Endometrial microvascular endothelial cells (primary cell): ENCODE results near the gene C15orf40. TPM values are rescaled to one million over a fixed set of nuclear protein-coding genes. Genes with fewer than 3 reads are reported as not detected.
"Not testable (repeated sequence)": the region's sequence is repeated elsewhere in the genome, so short reads cannot be mapped to it uniquely, and the experiment has no call there.

Source experiments
- in situ Hi-C: cut with HindIII; loops from 2 replicates; pipeline ENCODE4 v1.10.0; 2017; ENCODE audit warnings: low sequenced_read_pairs, low pct_unique_long_range_greater_than_20kb; ENCODE audit errors: inconsistent ontology term
- total RNA-seq: library from RNA; depleted of rRNA; stranded (reverse); fragments of >200 nt; gene quantifications from one replicate; pipeline ENCODE4 v1.2.3, GENCODE V29; 2015; ENCODE audit errors: inconsistent ontology term

C15orf40 gene
- total RNA-seq, 1 donor from 2014 or later: 25.0 TPM

DNA sequence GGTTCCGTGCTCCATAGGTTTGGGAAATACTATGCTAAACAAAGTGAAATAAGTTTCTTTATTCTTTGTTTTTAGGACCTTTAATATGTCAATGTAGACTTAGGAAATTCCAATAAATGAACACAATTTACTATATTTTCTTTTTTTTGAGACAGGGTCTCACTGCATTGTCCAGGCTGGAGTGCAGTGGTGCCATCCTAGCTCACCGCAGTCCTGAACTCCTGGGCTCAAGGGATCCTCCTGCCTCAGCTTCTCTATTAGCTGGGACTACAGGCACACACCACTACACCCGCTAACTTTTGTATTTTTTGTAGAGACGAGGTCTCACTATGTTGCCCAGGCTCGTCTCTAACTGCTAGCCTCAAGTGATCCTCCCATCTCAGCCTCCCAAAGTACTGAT lies 46.5 kb downstream of the C15orf40 start:
- in situ Hi-C loops: no loop called here

DNA sequence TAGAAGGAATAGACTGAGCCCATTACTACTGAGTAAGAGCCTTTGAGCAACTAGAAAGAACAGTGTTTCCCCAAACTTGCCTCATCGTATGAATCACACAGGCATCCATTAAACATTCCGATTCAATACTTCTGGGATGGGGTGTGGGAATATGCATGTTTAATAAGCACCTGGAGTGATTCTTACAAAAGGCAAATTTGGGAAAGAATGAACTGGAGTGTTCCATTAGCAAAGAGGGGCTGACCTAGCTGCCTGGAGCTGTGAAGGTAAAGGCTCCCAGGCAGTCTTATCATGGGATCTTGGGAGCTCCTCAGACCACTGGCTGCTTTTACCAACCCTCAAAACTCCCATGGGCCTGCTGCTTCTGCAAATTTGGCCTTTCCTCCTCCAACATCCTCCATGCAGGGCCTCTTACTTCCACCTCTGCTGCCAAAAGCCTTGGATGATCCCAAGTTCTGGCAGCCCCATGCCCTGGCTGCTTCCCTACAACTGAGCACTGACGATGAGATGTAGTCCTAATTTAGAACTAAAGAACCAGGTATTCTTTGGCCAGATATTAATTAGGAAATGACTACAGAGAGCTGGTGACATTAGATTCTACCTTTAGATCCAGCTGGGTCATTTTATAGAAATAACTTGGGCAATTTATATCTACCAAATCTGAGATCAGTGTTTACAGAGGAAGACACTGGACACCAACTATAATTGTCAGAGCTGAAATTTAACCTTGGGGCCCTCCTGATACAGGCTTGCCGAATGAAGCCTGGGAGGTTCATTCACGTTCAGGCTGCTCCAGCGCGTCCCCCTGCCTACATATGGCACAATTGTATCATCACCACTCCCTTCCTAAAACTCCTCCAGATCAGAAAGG lies 47.7 kb downstream of the C15orf40 start:
- in situ Hi-C loops: no loop called here

DNA sequence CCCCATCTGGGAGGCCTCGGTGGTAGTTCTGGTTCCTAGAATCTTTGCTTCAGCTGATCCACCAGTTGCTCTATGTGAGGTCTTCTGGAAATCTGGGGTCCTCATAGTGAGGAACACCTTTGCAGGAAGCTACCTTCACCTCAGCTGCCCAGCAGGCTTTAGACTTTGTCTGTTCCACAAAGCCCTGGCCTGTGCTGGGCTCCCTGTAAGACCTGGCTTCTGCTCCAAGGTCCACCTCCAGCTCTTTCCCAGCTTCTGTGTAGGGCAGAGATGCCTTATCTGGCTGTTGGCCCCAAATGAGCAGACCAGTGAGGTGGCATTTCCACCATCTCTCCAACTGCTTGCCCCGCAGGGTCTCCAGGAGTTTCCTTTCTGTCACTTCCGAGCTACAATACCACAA lies 50.7 kb downstream of the C15orf40 start:
- in situ Hi-C loops: no loop called here

DNA sequence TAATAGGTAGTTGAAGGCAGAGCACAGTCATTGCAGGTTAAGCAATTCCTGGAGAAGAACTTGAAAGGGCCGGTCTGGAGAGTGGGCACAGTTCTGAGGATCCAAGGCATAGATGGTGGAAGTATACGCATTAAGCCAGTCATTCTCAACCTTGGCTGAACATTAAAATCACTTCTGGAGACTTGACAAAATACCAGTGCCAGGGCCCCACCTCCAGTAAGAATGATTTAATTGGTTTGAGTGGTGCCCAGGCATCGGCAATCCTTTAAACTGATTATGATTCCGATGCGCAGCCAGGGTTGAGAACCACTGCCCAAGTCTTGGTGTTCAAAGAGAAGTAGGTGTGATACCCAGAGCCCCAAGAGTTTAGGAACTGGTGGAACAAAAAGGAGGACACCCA lies 52.0 kb downstream of the C15orf40 start:
- in situ Hi-C loops: no loop called here

DNA sequence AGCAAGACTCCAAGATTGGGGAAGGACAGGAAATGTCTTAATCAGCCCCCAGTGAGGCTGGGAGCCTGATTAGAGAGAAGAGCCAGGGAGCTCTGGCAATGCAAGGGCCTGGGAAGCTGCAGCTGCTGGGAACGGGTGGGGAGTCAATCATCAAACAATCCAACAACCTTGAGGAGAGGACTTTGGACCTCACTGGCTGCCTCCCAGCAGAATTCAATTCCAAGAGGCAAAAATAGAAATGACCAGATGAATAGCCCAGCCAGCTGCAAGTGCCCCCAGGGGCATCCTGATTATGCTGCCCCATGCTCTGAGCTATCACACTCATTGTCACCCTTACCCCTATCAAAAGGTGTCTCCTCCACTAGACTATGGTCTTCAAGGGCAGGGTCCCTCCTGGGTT lies 52.8 kb downstream of the C15orf40 start:
- in situ Hi-C loops: no loop called here

DNA sequence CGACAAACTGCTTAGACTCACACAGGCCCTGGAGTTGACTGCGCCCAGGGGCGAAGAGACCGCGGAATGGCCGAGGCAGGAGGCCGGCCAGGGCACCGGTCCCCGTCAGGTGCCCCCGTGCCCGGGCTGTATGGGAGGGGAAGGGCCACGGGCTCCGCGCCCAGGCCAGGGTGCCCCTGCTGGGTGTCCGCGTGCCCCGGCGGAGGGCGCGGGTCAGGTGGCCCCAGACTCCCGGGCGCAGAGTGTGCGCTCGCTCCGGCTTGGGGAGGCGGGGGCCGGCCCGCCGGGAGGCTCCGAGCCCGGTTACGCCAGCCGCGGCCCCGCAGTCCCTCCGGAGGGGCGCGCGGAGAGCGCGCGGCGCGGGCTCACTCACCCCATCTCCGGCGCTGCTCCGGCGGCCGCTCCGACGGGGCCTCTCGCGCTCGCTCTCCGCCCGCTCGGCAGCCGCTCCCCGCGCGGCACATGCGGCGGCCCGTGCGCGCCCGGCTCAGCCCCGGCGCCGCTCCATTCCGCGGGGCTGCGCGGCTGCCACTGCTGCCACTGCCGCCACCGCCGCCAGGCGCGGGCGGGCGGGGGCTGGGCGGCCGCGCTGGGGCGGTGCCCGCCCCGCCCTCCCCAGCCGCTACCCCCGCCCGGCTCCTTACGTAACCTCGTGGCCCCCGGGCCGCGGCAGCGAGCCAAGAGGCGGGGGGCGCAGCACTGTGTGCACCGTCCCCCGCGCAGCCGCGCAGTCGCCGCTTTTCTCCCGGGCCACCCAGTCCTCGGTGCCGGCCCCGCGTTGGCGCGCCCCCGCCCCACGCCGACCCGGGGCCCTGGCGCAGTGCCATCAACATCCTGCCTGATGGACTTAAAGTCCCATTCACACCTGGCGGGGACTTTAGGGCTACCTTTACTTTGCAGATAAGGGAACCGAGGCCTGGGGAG lies 59.0 kb downstream of the C15orf40 start, which contains the start of gene HOMER2:
TSS of gene HOMER2 (minus strand) at position 563 of the 924 bp plus-strand sequence. CDS start at position 378, 185 bp downstream.
- in situ Hi-C loops: no loop called here

DNA sequence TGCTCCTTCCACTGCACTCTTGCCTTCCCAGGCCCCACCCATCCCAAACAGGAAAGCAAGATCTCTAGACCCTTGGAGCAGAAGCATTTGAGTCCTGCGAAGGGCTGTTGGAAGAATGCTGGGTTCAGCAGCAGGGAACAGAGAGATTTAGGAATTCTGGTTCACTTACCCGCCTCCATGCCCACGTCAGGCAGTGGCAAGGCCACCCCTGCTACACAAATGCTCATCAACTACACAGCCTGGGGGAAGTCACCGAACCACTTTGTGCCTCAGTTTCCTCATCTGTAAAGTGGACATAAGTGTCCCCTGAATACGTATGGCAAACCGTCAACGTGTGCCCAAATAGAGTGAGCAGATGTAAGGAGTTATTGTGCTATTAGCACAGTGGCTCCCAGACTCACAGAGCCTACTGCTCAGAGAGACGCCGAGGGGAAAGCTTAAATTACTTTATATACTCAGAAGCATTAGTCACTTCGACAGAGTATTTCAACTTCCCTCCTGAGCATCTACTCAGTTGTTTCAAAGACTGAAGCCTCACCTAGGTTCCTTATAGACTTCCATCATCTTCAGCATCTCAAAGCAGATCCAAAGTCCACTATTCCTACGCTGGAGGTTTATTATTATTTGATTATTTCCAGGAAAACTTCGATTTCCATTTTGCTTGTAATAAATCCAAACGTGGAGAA lies 59.8 kb downstream of the C15orf40 start:
- in situ Hi-C loops: no loop called here

DNA sequence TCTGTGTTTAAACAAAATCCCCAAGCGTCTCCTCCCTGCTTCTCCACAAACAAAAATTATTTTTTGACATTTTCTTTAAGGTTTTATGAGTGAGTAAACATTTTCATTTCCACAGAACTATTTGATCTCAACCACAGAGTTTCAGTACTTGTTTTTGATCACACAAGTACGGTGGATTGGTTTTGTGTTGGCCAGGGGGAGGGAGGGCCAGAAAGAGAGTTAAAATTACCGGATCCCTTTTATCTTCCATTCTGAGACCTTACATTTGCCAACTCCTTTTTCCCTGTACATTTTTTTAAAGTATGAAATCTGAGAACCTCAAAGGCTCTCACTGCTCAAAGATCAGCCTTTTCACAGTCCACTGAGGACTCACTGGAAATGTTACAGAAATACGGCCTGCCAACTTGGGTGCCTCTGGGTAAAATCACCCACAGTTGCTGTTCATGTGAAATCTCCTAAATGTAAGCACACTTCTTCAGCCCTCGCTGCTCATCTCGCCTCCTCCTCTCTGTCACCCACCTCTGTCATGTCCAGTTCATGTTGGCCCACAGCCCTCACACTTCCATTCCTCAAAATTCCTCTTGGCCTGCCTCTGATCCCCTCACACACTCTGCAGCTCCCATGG lies 60.6 kb downstream of the C15orf40 start:
- in situ Hi-C loops: no loop called here

DNA sequence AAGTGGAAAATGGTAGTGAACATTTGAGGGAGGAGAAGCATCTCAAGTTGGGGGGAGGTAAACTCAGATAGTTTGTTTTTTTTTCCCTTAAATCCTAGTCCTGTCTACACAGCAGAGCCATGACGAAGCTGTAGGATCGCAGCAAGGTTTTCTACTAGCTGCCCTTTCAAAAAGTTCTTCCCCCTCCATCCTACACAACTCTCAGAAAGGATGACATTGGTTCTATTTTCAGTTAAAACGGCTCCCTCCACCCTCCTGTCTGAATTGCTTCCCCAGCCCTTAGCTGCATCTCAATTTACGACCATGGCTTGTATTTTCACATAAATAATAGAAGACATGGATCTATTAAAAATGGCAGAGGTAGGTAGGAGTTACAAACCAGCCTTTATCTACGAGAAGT lies 61.1 kb downstream of the C15orf40 start:
- in situ Hi-C loops: no loop called here

DNA sequence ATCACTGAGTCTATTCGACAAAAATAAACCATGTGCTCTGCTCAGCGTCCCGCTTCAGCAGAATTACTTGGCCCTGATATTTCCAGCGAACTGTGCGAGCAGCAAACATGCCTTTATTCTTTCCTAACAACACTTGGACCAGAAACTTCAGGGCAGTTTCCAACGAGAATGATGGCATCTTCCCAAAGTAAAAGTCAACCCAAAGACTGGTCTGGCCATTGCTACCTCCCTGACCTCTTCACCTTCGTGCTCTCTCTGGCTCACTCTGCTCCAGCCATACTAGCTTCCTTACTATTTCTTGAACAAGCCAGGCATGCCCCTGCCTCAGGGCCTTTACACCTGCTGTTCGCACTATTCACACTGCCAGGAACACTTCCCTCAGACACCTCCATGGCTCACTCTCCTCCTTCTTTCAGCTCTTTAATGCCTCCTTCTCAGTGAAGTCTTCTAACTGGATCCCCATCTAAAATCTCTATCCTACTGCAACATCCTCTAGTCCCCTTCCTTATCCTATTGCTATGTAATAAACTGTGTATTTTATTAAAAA lies 65.2 kb downstream of the C15orf40 start:
- in situ Hi-C loops: no loop called here

DNA sequence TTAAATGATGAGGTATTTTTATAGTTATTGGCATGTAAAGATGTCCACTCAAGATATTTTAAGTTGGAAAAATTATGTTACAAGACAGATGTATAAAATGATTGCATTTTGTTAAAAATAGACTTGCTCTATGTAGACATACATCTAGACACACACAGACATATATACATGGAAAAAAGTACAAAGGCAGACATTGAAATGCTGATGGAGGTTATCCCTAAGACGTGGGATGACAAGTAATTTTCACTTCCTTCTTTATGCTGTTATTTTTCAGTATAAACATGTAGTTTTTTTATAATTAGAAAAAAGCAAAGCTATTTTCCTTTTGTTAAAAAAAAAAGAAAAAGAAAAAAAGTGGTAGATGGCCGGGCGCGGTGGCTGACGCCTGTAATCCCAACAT lies 66.1 kb downstream of the C15orf40 start:
- in situ Hi-C loops: no loop called here

DNA sequence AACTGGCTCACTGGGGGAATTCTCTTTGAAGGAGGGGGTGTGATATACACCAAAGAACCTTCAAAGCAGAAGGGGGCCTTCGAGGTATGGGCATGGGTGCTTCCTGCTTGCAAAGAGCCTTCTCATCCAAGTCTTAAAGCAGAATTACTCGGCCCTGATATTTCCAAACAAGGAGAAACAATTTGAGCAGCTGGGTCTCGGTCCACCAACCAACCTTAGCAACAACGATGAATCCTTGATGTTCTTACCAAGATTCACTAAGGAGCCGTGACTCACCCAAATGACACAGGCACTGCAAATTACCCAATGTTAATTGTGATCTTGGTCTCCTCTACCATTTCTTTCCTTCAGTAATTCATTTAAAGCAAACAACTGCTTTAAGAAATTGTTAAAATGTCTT lies 66.6 kb downstream of the C15orf40 start:
- in situ Hi-C loops: no loop called here

DNA sequence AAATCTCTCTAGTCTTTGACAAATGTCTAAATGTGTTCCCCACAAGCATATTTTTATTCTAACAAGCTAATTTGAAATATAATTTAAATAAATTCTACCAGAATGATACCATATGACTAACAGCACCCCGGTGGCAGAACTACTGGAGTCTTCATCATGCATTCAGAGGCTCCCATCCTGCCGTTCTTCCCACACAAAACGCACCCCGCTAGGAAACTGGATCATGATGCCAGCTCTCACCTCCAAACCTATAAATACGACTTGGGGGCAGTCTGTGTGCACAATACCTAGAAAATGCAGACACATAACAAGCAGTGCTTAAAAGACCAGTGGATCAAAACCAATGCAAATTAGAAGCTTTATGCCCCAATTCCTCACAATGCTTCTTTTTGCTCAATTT lies 67.4 kb downstream of the C15orf40 start:
- in situ Hi-C loops: no loop called here

DNA sequence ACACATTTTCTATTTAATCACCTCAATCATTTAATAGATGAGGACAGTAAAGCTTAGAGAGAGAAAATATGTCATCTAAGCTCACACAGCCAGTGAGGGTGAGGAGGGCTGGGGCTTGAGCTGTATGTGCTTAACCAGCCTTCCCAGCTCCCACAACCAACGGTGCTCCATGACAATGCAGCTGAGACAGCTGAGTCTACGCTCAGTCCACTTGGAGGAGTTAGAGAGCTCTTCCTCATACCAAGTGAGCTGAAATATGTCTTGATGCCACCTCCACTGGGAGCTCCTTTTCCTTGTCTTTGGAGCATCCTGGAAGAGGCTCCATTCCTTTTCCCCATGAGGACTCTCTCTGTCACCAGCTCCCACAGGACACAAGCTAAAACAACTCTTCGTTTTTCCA lies 68.3 kb downstream of the C15orf40 start:
- in situ Hi-C loops: no loop called here

DNA sequence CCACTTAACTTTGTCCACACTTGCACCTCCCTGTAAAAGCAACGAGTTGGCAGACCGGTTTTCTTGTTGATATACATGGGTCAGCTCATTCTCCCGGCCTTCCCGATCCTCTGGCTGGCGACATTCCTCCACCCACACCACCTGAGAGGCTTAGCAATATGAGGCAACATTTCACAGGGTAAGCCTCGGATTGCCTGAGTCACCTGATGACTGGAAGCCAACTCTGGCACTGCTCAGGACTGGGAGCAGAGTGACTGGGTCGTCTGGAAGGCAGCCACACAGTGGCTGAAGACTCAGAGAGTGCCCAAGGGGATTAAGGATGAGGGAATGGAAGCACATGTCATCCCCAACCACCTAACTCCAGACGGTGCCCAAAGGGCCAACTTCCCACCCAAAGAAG lies 68.7 kb downstream of the C15orf40 start:
- in situ Hi-C loops: no loop called here

DNA sequence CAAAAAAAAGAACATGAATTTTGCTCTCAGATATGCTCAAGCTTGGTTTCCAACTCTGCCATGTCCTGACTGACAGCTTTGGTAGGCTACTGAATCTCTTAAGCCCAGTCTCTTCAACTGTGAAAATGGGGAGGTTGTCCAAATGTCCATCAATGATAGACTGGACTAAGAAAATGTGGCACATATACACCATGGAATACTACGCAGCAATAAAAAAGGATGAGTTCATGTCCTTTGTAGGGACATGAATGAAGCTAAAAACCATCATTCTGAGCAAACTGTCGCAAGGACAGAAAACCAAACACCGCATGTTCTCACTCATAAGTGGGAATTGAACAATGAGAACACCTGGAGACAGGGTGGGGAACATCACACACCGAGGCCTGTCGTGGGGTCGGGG lies 71.8 kb downstream of the C15orf40 start:
- in situ Hi-C loops: not testable (repeated sequence)
